GM23338 (cell line): ENCODE measurements around the gene XDH. TPM values are rescaled to one million over a fixed set of nuclear protein-coding genes. Genes with fewer than 3 reads are reported as not detected.

Experiments
- ATAC-seq: fragments of 200-7000 bp; cut with Tn5 transposase; 3 replicates; pipeline ENCODE4 v1.9.1; 2020
- DNase-seq: peaks from one replicate; pipeline ENCODE4 v3.0.0-alpha.2; 2015; ENCODE audit warnings: low spot score
- H2AFZ ChIP-seq: fragments of 200-600 bp; sonication (generic); 2 replicates; pipeline ENCODE4 v1.8.0; 2016; ENCODE audit warnings: antibody characterized with exemption, mild to moderate bottlenecking, moderate library complexity
- H3F3A ChIP-seq: fragments of 200-600 bp; sonication (generic); replicated peaks from 2 replicates; pipeline ENCODE4 v1.8.0; 2017; ENCODE audit warnings: antibody characterized with exemption, mixed run types, low read depth
- H3K27ac ChIP-seq: fragments of 200-600 bp; sonication (generic); 2 replicates; pipeline ENCODE4 v1.6.1; 2016; ENCODE audit warnings: low read depth
- H3K27me3 ChIP-seq: fragments of 200-600 bp; sonication (generic); 2 replicates; pipeline ENCODE4 v1.8.0; 2016; ENCODE audit warnings: mild to moderate bottlenecking, mixed run types, moderate library complexity; ENCODE audit not compliant: insufficient read depth
- H3K36me3 ChIP-seq: fragments of 200-600 bp; sonication (generic); 2 replicates; pipeline ENCODE4 v1.8.0; 2016; ENCODE audit warnings: mild to moderate bottlenecking; ENCODE audit not compliant: insufficient read depth
- H3K4me1 ChIP-seq: fragments of 200-600 bp; sonication (generic); 2 replicates; pipeline ENCODE4 v1.8.0; 2016; ENCODE audit warnings: mild to moderate bottlenecking, moderate library complexity; ENCODE audit not compliant: insufficient read depth
- H3K4me2 ChIP-seq: fragments of 200-600 bp; sonication (generic); 2 replicates; pipeline ENCODE4 v1.7.1; 2017; ENCODE audit warnings: mixed run types
- H3K4me3 ChIP-seq: fragments of 200-600 bp; sonication (generic); 2 replicates; pipeline ENCODE4 v1.6.1; 2016; ENCODE audit warnings: mixed run types
- H3K79me2 ChIP-seq: fragments of 200-600 bp; sonication (generic); replicated peaks from 2 replicates; pipeline ENCODE4 v1.8.0; 2017; ENCODE audit warnings: mild to moderate bottlenecking; ENCODE audit not compliant: insufficient read depth
- H3K9me2 ChIP-seq: fragments of 200-600 bp; sonication (generic); 2 replicates; pipeline ENCODE4 v1.8.0; 2017; ENCODE audit not compliant: insufficient read depth
- H4K20me1 ChIP-seq: fragments of 200-600 bp; sonication (generic); replicated peaks from 2 replicates; pipeline ENCODE4 v1.8.0; 2017; ENCODE audit warnings: mild to moderate bottlenecking; ENCODE audit not compliant: insufficient read depth
- H3K27ac Mint-ChIP-seq: 2 replicates; pipeline ENCODE4 v1.8.0; 2020; ENCODE audit warnings: inconsistent platforms, mild to moderate bottlenecking, moderate library complexity, mixed read lengths
- H3K27me3 Mint-ChIP-seq: 3 replicates; pipeline ENCODE4 v1.8.0; 2022; ENCODE audit warnings: low read depth, mild to moderate bottlenecking, moderate library complexity, mixed read lengths, inconsistent platforms; ENCODE audit not compliant: insufficient read depth, poor library complexity
- H3K36me3 Mint-ChIP-seq: 3 replicates; pipeline ENCODE4 v1.8.0; 2021; ENCODE audit warnings: low read depth, mild to moderate bottlenecking, inconsistent platforms, moderate library complexity, mixed read lengths
- H3K4me1 Mint-ChIP-seq: 3 replicates; pipeline ENCODE4 v1.8.0; 2020; ENCODE audit warnings: mild to moderate bottlenecking, inconsistent platforms, mixed read lengths
- H3K4me3 Mint-ChIP-seq: 3 replicates; pipeline ENCODE4 v1.8.0; 2021; ENCODE audit warnings: moderate library complexity, mild to moderate bottlenecking, inconsistent platforms, mixed read lengths
- H3K9me3 Mint-ChIP-seq: 3 replicates; pipeline ENCODE4 v1.8.0; 2020; ENCODE audit warnings: moderate library complexity, mild to moderate bottlenecking, inconsistent platforms, mixed read lengths
- EZH2phosphoT487 ChIP-seq: fragments of 200-600 bp; sonication (generic); IDR thresholded peaks from one replicate; pipeline ENCODE4 v1.8.1; 2018; ENCODE audit warnings: antibody characterized with exemption; ENCODE audit not compliant: unreplicated experiment
- POLR2AphosphoS5 ChIP-seq: IDR thresholded peaks from 2 replicates; pipeline ENCODE4 v1.6.1; 2016; ENCODE audit warnings: antibody characterized with exemption, low read depth
- STAT1 ChIP-seq: IDR thresholded peaks from one replicate; pipeline ENCODE4 v1.6.1; 2016; ENCODE audit warnings: antibody characterized with exemption; ENCODE audit not compliant: unreplicated experiment
- ZNF114 ChIP-seq: fragments of 250-450 bp; sonication (Bioruptor Pico); IDR thresholded peaks from 2 replicates; pipeline ENCODE4 v1.5.0; 2020; ENCODE audit warnings: mild to moderate bottlenecking, moderate library complexity
- polyA plus RNA-seq: library from polyadenylated mRNA; unstranded; fragments of >200 nt; fragmentation: Nextera tagmentation; extraction: Ambion mirVana; gene quantifications from 2 replicates; pipeline ENCODE4 v1.2.1, GENCODE V29; 2016
- total RNA-seq: library from RNA; depleted of rRNA; stranded (reverse); fragments of >200 nt; shearing (Covaris generic); gene quantifications from 2 replicates; pipeline ENCODE4 v1.2.3, GENCODE V29; 2014
- TF ChIP-seq, protein P1 (sequence below): fragments of 250-450 bp; sonication (Bioruptor Pico); IDR thresholded peaks from 2 replicates; pipeline ENCODE4 v1.5.0; 2020; ENCODE audit warnings: mild to moderate bottlenecking, moderate library complexity
- TF ChIP-seq, protein P2 (sequence below), 2 experiments: fragments of 200-600 bp in 1 of 2; sonication (generic) in 1 of 2; conservative IDR thresholded peaks; 2 replicates each; pipeline versions ENCODE4 v1.5.1 to v1.6.1; 2016 to 2017; ENCODE audit warnings: antibody characterized with exemption in 2 of 2, low read depth in 2 of 2, mild to moderate bottlenecking in 2 of 2, moderate library complexity in 1 of 2

Gene XDH
- total and polyA plus RNA-seq, 2 experiments from 2014 or later, result 0.55 to 0.87 TPM

DNA sequence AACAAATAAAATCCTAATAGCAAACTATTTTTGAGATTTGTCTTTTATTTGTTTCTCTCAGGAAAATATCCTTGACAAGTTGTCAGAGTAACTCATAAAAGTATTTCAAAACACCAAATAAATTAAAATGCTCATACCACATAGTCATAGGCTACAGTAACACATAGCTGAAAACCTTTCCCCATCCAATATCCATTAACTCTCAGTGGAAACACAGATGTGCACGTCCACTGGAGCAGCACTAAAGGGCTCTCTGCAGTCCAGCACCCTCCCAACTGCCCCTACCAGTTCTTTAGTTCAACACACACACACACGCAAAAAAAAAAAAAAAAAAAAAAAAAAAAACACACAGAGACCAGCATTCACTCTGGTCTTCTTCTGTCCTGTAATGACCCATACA is 879 bp upstream of the XDH start (continued):
- TF ChIP-seq, protein P1, sequence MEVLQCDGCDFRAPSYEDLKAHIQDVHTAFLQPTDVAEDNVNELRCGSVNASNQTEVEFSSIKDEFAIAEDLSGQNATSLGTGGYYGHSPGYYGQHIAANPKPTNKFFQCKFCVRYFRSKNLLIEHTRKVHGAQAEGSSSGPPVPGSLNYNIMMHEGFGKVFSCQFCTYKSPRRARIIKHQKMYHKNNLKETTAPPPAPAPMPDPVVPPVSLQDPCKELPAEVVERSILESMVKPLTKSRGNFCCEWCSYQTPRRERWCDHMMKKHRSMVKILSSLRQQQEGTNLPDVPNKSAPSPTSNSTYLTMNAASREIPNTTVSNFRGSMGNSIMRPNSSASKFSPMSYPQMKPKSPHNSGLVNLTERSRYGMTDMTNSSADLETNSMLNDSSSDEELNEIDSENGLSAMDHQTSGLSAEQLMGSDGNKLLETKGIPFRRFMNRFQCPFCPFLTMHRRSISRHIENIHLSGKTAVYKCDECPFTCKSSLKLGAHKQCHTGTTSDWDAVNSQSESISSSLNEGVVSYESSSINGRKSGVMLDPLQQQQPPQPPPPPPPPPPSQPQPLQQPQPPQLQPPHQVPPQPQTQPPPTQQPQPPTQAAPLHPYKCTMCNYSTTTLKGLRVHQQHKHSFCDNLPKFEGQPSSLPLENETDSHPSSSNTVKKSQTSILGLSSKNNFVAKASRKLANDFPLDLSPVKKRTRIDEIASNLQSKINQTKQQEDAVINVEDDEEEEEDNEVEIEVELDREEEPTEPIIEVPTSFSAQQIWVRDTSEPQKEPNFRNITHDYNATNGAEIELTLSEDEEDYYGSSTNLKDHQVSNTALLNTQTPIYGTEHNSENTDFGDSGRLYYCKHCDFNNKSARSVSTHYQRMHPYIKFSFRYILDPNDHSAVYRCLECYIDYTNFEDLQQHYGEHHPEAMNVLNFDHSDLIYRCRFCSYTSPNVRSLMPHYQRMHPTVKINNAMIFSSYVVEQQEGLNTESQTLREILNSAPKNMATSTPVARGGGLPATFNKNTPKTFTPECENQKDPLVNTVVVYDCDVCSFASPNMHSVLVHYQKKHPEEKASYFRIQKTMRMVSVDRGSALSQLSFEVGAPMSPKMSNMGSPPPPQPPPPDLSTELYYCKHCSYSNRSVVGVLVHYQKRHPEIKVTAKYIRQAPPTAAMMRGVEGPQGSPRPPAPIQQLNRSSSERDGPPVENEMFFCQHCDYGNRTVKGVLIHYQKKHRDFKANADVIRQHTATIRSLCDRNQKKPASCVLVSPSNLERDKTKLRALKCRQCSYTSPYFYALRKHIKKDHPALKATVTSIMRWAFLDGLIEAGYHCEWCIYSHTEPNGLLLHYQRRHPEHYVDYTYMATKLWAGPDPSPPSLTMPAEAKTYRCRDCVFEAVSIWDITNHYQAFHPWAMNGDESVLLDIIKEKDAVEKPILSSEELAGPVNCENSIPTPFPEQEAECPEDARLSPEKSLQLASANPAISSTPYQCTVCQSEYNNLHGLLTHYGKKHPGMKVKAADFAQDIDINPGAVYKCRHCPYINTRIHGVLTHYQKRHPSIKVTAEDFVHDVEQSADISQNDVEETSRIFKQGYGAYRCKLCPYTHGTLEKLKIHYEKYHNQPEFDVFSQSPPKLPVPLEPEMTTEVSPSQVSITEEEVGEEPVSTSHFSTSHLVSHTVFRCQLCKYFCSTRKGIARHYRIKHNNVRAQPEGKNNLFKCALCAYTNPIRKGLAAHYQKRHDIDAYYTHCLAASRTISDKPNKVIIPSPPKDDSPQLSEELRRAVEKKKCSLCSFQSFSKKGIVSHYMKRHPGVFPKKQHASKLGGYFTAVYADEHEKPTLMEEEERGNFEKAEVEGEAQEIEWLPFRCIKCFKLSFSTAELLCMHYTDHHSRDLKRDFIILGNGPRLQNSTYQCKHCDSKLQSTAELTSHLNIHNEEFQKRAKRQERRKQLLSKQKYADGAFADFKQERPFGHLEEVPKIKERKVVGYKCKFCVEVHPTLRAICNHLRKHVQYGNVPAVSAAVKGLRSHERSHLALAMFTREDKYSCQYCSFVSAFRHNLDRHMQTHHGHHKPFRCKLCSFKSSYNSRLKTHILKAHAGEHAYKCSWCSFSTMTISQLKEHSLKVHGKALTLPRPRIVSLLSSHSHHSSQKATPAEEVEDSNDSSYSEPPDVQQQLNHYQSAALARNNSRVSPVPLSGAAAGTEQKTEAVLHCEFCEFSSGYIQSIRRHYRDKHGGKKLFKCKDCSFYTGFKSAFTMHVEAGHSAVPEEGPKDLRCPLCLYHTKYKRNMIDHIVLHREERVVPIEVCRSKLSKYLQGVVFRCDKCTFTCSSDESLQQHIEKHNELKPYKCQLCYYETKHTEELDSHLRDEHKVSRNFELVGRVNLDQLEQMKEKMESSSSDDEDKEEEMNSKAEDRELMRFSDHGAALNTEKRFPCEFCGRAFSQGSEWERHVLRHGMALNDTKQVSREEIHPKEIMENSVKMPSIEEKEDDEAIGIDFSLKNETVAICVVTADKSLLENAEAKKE (CRISPR knock-in tag), result no peak
- no peak for TF ChIP-seq ZNF114 (CRISPR knock-in tag)
- TF ChIP-seq POLR2AphosphoS5, result no peak
- TF ChIP-seq STAT1, result no peak
- no peak for TF ChIP-seq EZH2phosphoT487

DNA sequence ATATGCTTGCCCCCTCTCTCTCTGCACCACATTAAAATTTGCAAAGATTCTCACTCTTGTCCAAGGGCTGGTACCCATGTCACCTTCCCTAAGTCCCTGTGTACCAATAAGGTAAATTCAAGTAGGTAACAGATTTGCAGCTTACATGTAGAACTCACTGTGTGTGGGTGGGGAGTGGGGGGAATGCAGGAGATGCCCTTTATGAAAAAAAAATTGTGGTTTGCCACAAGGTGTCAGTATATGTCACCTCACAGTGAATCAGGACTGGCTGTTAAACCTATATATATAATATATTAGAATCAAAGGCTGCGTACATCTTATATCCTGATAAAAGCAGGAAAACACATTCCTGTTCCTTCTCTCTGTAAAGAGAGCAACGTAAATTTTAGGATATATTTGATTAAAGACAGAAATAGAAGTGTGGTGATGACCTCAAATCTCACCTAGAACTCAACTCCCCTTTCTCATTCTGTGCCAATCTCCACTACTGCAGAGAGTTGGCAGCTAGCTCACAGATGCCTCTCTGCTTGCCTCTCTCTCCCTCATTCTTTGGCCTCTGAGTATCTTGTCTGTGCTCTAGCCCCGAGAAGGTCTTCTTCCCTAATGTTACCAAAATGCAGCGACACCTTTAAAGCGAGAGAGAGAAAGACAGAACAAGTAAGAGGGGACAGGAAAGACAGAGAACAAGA is 536 bp downstream of the XDH start:
- Histone ChIP-seq H3K27me3 (no peaks in the 10 kb centered on the region), H3K36me3 (no peaks in the 10 kb centered on the region), H3K4me3 (no peak overlapping the region), H3F3A (no peaks in the 10 kb centered on the region), H3K9me2 (peaks cover 8% of the 10 kb centered on the region; the same call in 1 of the 2 replicates), H3K4me1 (no peaks in the 10 kb centered on the region), H3K27ac (no peak overlapping the region), H3K79me2 (no peaks in the 10 kb centered on the region), H2AFZ (no peak overlapping the region), H3K4me2 (no peak overlapping the region), H4K20me1 (no peaks in the 10 kb centered on the region; the same call in 1 of the 2 replicates)
- peak; percentile 59 for ATAC-seq
- peaks cover 2% of the 10 kb centered on the region; the same call in 1 of the 3 replicates for H3K9me3 Mint-ChIP-seq
- no peak overlapping the region for H3K4me3 Mint-ChIP-seq
- DNase-seq, result peak; percentile 30
- no peaks in the 10 kb centered on the region for H3K27me3 Mint-ChIP-seq
- H3K27ac Mint-ChIP-seq, result no peak overlapping the region; the same call in 1 of the 2 replicates
- no peaks in the 10 kb centered on the region for H3K4me1 Mint-ChIP-seq
- H3K36me3 Mint-ChIP-seq, result no peaks in the 10 kb centered on the region
- TF ChIP-seq, protein P2, sequence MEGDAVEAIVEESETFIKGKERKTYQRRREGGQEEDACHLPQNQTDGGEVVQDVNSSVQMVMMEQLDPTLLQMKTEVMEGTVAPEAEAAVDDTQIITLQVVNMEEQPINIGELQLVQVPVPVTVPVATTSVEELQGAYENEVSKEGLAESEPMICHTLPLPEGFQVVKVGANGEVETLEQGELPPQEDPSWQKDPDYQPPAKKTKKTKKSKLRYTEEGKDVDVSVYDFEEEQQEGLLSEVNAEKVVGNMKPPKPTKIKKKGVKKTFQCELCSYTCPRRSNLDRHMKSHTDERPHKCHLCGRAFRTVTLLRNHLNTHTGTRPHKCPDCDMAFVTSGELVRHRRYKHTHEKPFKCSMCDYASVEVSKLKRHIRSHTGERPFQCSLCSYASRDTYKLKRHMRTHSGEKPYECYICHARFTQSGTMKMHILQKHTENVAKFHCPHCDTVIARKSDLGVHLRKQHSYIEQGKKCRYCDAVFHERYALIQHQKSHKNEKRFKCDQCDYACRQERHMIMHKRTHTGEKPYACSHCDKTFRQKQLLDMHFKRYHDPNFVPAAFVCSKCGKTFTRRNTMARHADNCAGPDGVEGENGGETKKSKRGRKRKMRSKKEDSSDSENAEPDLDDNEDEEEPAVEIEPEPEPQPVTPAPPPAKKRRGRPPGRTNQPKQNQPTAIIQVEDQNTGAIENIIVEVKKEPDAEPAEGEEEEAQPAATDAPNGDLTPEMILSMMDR (conservative IDR thresholded peaks at IDR 0.05; ENCODE audit: low read depth in 2 of 2), result peak; percentile 50 to 52
- TF ChIP-seq, protein P1 (CRISPR knock-in tag), result no peak
